Ovary (tissue), 9 donors: ENCODE measurements around the gene NRARP. TPM values are rescaled to one million over a fixed set of nuclear protein-coding genes. Genes with fewer than 3 reads are reported as not detected.

Experiments used
- DNase-seq, 5 donors: peaks; one replicate each; pipeline ENCODE4 v3.0.0-alpha.2; 2019 to 2020
- H3K27ac ChIP-seq, 2 donors: fragments of 200-600 bp; one replicate each; pipeline versions ENCODE4 v1.5.1 to v1.8.0; 2019 to 2022
- H3K27me3 ChIP-seq: fragments of 200-600 bp; one replicate; pipeline ENCODE4 v1.8.0; 2022
- H3K36me3 ChIP-seq: fragments of 200-600 bp; sonication (generic); one replicate; pipeline ENCODE4 v1.5.1; 2019
- H3K4me1 ChIP-seq: one replicate; pipeline ENCODE4 v1.8.1; 2013; ENCODE audit warnings: mild to moderate bottlenecking, moderate library complexity; ENCODE audit not compliant: insufficient read depth
- H3K4me3 ChIP-seq: fragments of 200-600 bp; sonication (generic); one replicate; pipeline ENCODE4 v1.5.1; 2017
- H3K9me3 ChIP-seq, 2 donors: fragments of 200-600 bp in 1 of 2; sonication (generic) in 1 of 2; one replicate each; pipeline versions ENCODE4 v1.5.1 to v1.8.1; 2013 to 2019; ENCODE audit warnings: mild to moderate bottlenecking in 1 of 2, moderate library complexity in 1 of 2
- EP300 ChIP-seq: sonication (generic); formaldehyde crosslinking; IDR thresholded peaks from one replicate; pipeline ENCODE4 v1.6.1; 2017; ENCODE audit warnings: antibody characterized with exemption
- POLR2A ChIP-seq: fragments of 450-650 bp; IDR thresholded peaks from one replicate; pipeline ENCODE4 v1.6.1; 2017; ENCODE audit warnings: antibody characterized with exemption, mild to moderate bottlenecking, moderate library complexity
- WGBS, 3 donors: extraction: QIAGEN DNeasy Blood & Tissue Kit in 1 of 3; methylation state at CpG; one replicate each; pipeline versions ENCODE4 v1.1.5 to v1.1.7; 2013 to 2017; 5-methylcytosine and 5-hydroxymethylcytosine counted together
- intact Hi-C, 4 donors: fragments of 100-400 bp; cut with DNase I; formaldehyde crosslinking; loops; one replicate each; pipeline versions ENCODE4 v1.11.0 to v1.15.1; 2022 to 2023
- polyA plus RNA-seq, 2 donors: library from polyadenylated mRNA; stranded (reverse); fragments of 200-250 nt in 1 of 2; fragments of 350-450 nt in 1 of 2; fragmentation: Illumina TruSeq in 1 of 2; extraction: RNeasy Lipid Tissue Mini Kit (QIAGEN cat#74804) in 1 of 2; gene quantifications; one replicate each; pipeline ENCODE4 v1.2.3, GENCODE V29; 2013 to 2014
- total RNA-seq, 7 donors: library from RNA; depleted of rRNA in 2 of 7; stranded (reverse); fragments of >200 nt in 2 of 7; fragmentation: NEBNext Ultra II Directional in 3 of 7; extraction: Animal tissue kit (Norgen Biotek cat#: 25700) in 3 of 7; gene quantifications; one replicate each; pipeline versions ENCODE4 v1.1.0 to v1.2.4, GENCODE V29; 2016 to 2023
- TF ChIP-seq, protein P1 (sequence below), 3 donors: fragments of 450-650 bp in 2 of 3; fragments of 200-600 bp in 1 of 3; IDR thresholded peaks; one replicate each; pipeline versions ENCODE4 v1.5.1 to v1.8.0; 2016 to 2022; ENCODE audit warnings: antibody characterized with exemption in 3 of 3, mild to moderate bottlenecking in 1 of 3
- donor health status: DM: no; HTN: no; CAD: no; lungs with moderate emphysema.
- donor health status: DM: no; HTN: no; CAD: no.
- donor health status: Bipolar disorder and iron deficiency.
- donor health status: DM: yes; HTN: yes; CAD: no.
- donor health status: DM: no; HTN: no; CAD: no.
- donor health status: DM: yes; HTN: yes; CAD: no.

Gene NRARP
- total and polyA plus RNA-seq, 9 donors: 1.3 to 13.8 (median 3.7) TPM

DNA sequence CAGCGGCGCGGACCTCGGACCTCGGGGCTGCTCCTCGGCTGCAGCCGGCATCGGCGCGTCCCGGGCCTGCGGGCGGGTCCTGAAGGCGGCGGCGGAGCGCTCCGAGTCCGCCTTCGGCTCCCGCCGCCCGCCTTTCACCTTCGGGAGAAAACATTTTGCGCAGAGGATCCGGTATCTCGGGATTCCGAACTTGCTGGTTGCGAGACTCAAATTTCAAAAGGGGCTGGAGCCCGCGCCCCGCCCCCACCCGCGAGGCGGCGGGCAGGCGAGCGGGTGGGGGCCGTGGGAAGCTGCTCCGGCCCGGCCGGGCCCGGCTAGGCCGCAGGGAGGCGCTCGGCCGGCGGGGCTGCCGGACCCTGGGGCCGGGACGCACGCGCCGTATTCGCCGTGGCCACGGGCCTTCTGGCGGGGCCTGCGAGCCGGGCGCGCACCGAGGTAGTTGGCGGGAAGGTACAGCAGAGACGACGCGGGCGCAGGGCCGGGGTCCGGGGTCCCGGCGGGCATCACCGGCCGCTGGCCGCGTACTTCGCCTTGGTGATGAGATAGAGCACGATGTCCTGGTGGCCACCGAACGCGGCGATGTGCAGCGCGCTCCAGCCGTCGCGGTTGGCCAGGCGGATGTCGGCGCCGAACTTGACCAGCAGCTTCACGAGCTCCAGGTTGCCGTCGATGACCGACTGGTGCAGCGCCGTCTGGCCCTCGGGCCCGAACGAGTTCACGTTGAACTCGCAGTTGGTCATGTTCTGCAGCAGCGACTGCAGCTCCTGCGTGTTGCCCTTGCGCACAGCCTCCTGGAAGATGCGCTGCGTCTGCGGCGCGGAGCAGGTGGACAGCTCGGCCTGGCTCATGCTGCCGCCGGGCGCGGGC, 757 bp downstream of the NRARP start:
- Histone ChIP-seq H3K36me3 (no peaks in the 10 kb centered on the region), H3K9me3 (no peaks in the 10 kb centered on the region), H3K4me1 (peaks cover 17% of the 10 kb centered on the region), H3K27ac (no peak overlapping the region), H3K27me3 (peaks cover 11% of the 10 kb centered on the region), H3K4me3 (peak overlapping the region; percentile 37)
- DNase-seq: peak; percentile 27 to 70 (median 38)
- WGBS, 3 donors: 0 to 1% (median 0%) methylated on average over 53 to 115 of the region's 115 CpGs
- TF ChIP-seq, protein P1, sequence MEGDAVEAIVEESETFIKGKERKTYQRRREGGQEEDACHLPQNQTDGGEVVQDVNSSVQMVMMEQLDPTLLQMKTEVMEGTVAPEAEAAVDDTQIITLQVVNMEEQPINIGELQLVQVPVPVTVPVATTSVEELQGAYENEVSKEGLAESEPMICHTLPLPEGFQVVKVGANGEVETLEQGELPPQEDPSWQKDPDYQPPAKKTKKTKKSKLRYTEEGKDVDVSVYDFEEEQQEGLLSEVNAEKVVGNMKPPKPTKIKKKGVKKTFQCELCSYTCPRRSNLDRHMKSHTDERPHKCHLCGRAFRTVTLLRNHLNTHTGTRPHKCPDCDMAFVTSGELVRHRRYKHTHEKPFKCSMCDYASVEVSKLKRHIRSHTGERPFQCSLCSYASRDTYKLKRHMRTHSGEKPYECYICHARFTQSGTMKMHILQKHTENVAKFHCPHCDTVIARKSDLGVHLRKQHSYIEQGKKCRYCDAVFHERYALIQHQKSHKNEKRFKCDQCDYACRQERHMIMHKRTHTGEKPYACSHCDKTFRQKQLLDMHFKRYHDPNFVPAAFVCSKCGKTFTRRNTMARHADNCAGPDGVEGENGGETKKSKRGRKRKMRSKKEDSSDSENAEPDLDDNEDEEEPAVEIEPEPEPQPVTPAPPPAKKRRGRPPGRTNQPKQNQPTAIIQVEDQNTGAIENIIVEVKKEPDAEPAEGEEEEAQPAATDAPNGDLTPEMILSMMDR (IDR thresholded peaks at IDR 0.05): peak in 1 of 3 donors; percentile 27
- TF ChIP-seq EP300: no peak
- intact Hi-C loops: loop anchor here in 2 of 4 donors (5.0 kb wide), 2 partner anchors 106 to 146 kb away; no protein-coding TSS in a partner anchor

DNA sequence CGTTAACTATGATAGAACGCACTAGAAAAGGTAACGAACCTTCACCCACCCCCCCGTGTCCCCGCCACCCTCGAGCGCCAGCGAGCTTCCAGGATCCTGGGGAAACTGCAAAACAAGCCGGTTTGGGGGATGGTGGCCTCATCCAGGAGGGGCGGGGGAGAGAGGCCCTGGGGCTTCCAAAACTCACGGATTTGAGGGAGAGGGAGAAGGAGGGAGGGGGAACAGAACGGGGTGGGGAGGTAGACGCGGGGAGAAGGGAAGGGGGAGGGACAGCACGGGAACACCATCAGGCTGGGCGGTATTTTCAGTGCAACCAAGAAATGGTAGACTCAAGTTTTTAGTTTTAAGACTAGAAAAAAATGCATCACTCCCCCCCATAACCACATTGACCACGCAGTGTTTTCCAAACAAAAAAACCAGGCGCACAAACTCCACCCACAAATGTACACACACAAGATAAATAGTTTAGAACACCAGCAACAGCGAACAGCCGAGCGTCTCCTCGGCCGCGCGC, 1.4 kb downstream of the NRARP start:
- Histone ChIP-seq H3K9me3 (no peaks in the 10 kb centered on the region), H3K27ac (no peak overlapping the region), H3K4me1 (peaks cover 12% of the 10 kb centered on the region), H3K4me3 (peak overlapping the region; percentile 37), H3K36me3 (no peaks in the 10 kb centered on the region), H3K27me3 (peaks cover 6% of the 10 kb centered on the region)
- WGBS, 3 donors: 1% methylated on average over 25 of the region's 25 CpGs
- TF ChIP-seq EP300 (no peak), POLR2A (no peak)
- TF ChIP-seq, protein P1 (IDR thresholded peaks at IDR 0.05): no peak
- intact Hi-C loops: loop anchor here in 2 of 4 donors (5.0 kb wide), 2 partner anchors 107 to 147 kb away; no protein-coding TSS in a partner anchor
- DNase-seq: peak in 4 of 5 donors; percentile 12 to 40 (median 34)

DNA sequence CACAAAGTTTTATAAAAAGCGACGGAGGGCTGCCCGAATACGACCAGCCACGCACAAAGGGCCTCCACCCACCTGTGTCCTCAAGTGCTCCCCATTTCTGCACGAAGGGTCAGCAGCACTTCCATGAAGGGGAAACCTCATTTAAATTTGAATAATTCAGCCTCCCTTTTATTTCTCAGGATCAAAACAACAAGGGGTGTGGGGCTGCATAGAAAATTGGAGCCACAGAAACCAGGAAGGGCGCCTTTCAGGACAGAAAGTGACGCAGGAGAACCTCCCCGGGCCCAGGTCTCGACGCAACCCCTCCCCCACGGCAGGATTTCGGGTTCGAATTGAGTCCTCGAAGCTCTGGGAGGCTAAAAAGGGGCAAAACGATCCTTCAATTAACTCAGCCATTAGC, 2.1 kb downstream of the NRARP start:
- intact Hi-C loops: loop anchor here (5.0 to 10.0 kb wide), 5 partner anchors 107 to 225 kb away; partner anchors contain the start of gene ENTPD8 (in 1 of the 4)
- Histone ChIP-seq H3K36me3 (no peaks in the 10 kb centered on the region), H3K9me3 (no peaks in the 10 kb centered on the region), H3K27me3 (peaks cover 7% of the 10 kb centered on the region), H3K4me3 (no peak overlapping the region), H3K27ac (no peak overlapping the region), H3K4me1 (peaks cover 8% of the 10 kb centered on the region)
- TF ChIP-seq POLR2A (no peak), EP300 (no peak)
- TF ChIP-seq, protein P1 (IDR thresholded peaks at IDR 0.05): no peak
- WGBS, 3 donors: 20 to 32% (median 27%) methylated on average over 16 of the region's 16 CpGs
- DNase-seq: peak in 1 of 5 donors; percentile 28

DNA sequence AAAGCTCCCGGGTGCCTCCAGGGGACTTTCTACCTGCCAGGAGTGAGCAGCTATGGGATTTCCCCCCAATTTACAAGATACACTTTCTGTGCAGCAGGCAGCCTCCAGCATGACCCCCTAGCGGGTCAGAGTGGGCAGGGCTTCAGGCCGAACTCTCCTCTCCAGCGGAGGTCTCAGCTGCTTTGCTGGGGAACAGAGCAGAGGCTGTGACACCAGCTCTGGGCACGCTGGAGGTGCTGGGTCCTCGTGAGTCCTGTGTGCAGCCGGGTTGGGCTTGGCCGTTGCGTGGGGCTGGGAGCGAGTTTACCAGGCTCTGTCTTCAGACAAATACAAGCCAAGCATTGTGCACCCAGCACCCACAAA, 2.9 kb downstream of the NRARP start:
- Histone ChIP-seq H3K36me3 (no peaks in the 10 kb centered on the region), H3K27me3 (peaks cover 8% of the 10 kb centered on the region), H3K9me3 (no peaks in the 10 kb centered on the region), H3K4me3 (no peak overlapping the region), H3K27ac (no peak overlapping the region), H3K4me1 (peaks cover 9% of the 10 kb centered on the region)
- intact Hi-C loops: loop anchor here (5.0 to 10.0 kb wide), 4 partner anchors 108 to 226 kb away; partner anchors contain the start of gene ENTPD8 (in 1 of the 4)
- 63 to 75% (median 69%) methylated on average over 10 of the region's 10 CpGs for WGBS, 3 donors
- TF ChIP-seq POLR2A (no peak), EP300 (no peak)
- TF ChIP-seq, protein P1 (IDR thresholded peaks at IDR 0.05): no peak
- DNase-seq: peak in 2 of 5 donors; percentile 6 to 18
